Superior temporal gyrus (tissue), 1 donor: Measurements from ENCODE around the gene IWS1.

Experiments
- DNase-seq: peaks from one replicate; pipeline ENCODE4 v3.0.0-alpha.2; 2016; ENCODE audit errors: extremely low spot score

IWS1 gene

DNA sequence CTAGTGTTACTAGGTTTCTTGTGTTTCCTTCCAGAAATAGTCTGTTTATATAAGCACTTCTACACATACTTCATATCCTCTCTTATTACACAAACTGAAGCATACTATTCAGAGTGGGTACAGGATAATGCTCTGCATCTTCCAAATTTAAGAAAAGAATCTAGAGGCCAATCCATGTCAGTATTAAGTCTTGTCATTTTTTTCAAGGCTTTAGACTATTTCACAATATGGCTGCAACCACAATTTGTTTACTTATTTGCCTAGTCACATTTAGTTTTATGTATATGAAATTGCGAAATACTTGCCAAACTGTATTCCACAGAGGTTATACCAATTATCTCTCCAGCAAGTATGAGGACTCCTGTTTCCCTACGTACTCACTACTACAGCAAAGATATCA, 27.9 kb downstream of the IWS1 start:
- DNase-seq, result no peak

DNA sequence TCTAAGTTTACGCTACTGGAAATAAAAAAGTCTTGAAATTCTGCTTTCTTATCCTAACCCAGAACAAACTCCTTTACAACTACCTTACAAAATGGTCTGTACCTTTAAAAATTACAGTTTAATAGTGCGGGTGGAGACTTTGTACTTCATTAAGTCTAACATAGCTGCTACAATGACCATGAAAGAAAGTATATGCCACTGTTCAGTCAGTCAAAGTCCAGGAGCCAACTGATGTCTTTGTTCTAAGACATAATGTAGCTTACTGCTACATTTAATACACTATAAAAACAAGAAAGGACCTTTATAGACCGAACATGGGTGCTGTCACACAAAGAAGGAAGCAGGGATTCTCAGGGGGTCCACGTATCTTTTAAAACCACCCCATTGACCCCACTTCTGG, 36.0 kb downstream of the IWS1 start:
- no peak for DNase-seq

DNA sequence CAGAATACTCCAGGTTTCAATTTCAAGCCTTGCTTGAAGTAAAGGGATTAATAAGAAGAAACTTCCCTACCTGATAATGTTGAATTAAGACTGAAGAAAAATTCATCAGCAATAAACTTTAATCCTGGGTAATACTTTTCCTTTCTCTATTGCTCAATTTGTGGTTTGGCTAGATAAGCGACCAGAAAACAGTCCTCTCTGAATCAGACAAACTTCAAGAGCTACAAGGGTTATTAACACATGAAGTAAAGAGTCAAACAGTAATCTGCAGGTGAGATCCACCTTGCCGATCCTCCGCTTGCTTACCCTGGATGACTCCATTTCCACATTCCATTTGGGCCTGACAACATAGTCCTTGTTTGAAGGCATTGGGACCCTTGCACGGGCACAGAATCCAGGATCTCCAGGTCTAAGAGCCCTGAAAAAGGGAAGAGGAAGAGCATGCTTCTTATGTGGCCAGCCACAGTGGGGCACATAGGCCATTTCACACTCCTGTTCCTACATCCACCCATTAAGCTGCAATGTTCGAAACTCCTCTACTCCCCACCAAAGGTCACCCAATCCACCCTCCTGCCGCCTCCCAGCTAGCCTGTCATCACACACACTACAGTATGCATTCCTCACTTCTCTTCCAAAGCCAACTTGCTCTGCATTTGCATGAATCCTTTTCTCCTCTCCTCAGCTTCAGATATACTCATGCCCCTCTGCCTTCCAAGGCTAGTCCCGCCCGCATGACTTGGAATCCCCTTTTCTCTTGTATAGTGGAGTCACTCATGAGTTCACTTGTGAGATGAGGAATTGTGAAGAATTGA, 39.8 kb downstream of the IWS1 start:
- DNase-seq, result no peak

DNA sequence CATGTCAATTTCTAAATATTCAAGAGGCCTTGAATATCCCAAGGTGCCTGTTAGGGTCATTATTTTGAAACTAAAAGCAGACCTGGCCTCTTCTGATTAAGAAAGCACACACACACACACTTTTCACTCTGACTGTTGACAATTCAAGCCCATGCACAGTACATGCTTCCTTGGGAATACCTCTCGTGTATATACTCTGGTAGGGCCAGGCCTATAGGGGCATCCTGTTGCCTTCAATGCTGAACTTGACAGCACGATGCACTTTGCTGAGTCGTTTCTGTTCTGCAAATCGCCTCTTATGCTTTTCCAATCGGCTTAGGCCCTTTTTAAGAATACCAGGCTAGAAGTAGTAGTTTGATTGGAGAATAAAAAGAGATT, 40.6 kb downstream of the IWS1 start:
- DNase-seq, result no peak

DNA sequence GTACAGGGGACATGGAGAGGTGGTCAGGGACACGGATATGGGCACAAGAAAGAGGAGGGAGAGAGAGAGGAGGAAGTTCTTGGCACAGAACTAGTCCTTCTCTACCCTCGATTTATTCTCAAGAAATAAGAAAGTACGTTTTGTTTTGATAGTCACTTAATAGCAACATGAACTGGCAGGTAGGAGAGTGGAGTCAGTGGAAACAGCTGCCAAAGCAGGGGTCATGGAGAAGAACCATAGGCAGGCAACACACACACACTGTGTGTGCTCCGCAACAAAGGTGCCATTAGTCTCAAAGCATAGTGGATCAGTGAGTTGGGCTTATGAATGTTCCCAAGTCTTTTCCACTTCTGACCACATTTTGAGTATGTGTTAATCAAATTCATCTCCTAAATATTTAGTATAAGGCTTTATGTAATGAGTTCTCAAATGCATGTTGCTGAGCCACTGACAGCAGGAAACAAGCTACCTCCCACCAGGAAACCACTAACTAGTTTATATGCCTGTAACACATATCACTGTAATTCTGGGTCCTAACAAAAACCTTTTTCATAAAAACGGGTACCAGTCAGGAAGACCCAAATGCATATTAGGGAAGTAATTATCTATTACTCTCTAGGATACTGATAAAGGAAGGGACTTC, 41.1 kb downstream of the IWS1 start:
- DNase-seq, result no peak

DNA sequence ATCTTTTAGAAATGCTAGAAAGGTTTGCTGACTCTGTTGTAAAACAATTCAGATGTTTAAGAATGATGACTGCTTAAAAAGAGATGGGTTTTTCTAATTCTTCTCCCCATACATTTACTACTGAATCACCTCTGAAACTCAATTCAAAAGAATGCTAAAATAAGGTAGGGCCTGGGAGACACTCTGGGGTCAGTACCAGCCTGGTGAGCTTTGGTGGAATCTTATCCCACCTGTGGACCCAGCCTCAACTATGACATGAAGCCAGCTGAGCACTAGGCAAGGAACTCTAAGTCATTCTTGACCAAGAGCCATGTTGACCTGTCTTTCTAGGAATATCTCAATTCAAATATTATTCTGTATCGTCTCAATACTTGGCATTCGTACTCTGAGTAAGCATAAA, 44.3 kb downstream of the IWS1 start:
- no peak for DNase-seq

DNA sequence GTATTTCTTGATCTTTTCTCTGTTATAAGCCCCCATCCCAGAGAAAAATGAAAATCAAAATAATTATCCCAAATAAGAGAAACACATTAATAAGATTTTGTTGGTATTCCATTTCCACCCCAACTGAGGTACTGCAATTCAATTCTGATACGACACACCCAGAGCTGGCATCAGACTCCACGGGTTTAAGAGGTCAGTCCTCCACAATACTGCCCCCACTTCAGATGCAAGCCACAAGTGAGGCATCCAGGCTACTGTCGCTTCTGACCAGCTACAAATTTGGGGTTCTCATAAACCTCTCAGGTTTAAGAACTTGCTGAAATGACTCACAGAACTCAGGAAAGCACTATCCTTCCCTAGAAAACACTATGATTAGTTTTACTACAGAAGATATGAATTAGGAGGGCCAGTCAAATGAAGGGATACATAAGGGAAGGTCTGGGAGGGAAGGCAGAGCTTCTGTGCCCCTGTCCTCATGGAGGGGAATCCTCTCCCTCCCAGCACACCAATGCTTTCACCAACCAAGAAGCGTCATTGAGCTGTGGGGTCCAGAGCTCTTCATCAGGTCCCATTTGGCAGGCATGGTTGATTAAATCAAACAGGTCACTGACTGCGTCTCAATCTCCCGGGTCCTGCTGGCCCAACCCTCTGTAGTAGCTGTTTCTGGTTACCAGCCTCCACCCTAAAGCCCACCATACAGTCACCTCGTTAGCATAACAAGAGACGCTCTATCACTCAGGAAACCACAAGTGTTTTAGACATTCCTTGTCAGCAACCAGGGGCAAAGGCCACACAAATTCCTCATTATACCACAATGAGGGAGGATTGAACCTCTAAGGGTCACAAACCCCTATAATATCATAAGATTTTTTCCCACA, 46.2 kb downstream of the IWS1 start:
- DNase-seq, result no peak

DNA sequence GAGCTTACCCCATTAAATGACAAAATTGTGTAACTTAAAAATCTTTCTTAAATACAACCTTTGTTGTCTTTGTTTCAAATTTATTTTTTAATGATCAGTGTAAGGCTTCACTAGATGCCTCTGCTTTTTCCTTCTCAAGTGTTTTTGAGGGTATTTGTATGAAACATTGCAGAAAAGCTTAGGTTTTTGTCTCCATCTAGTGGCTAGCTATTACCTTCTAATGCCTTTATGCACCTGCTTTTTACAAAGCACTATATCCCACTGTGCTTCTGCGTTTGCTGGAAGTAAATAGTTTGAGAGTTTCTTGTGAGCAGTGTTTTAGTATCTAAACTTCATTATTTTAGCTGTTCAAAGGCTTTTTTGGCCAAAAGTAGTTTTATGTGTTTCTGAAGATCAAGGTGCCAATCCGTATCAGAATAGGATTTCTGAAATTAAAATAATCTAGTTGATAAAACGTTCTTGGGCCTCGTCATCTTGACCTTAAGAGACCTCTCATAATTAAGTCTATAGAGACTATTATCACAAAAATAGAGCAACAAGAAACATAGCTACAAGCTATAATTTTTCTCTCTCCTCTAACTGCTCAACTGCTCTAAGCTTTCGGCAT, 47.0 kb downstream of the IWS1 start:
- peak; percentile 89 for DNase-seq

DNA sequence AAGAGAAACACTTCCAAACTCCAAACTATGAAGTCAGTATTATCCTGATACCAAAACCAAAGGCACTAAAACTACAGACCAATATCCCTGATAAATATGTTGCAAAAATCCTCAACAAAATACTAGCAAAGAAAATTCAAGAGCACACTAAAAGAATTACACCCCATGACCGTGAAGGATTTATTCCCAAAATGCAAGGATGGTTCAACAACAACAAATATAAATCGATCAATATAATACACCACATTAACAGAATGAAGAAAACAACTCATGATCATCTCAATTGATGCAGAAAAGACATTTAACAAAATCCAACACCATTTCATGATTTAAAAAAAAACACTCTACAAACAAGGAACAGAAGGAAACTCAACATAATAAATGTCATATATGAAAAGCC, 50.5 kb downstream of the IWS1 start:
- DNase-seq, result no peak

DNA sequence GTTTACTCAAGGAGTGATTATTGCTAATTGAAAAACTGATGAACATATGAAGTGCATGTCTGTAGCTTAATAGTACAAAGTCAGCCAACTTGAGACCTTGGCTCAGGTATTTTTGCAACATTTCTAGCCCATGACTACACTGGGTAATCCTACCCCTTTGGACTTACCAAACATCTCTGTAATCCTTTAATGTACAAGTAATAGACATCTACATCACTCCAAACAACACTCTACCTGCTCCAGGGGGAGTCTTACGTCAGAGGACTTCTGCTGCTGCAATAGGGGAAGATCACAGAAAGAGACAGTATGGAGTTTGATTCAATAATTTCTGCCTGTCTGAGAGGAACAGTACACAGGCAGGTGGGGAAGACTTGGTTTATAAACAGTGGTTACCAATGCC, 54.0 kb downstream of the IWS1 start:
- DNase-seq, result no peak

DNA sequence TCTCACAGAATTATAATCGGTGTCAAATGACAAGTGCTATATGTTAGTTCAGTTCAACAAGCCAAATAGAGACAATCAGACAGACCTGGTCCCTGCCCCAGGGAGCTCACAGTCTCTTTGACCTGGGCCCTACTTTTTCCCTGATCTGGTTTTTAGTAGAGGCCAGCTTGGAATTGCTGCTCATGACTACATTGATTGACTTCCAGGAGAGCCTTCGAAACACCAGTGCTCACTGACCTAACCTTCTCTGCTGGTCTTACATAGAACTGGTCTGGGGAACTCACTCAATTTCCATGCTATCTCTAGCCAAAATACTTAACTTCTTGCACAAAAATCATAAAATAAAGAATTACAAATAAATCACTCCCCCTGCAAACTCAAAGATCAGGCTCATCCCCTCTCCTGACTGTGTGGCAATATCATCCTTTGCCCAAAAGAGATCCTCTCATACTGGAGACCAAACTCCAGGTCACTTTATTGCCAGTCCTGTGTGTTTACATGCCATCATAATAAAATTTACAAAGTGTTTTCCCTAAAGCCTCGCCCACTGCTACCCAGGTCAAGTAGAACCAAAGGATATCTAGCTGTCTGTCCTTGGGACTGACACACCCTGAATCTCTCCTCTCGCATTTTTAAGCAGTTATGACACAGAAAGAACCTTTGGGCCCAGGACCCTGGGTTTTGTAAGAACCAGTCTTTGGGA, 54.9 kb downstream of the IWS1 start:
- no peak for DNase-seq

DNA sequence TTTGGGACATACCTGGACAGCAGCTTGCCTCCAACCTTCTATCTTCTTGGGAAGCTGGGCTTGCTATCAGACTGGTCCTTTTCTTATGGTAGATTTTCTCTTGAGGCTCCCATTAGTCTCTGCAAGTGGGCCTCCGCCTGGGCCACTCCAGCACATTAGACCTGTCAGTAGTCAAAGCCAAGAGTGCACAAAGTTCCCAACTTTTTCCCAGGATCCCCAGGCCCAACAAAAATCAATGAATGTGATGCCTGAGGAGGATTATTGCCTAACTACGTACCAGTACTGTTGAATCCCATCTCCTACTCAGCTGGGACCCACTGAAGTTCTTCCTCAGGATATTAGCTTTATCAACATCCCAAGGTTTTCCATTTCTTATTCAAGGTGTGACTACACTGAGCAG, 56.3 kb downstream of the IWS1 start:
- no peak for DNase-seq

DNA sequence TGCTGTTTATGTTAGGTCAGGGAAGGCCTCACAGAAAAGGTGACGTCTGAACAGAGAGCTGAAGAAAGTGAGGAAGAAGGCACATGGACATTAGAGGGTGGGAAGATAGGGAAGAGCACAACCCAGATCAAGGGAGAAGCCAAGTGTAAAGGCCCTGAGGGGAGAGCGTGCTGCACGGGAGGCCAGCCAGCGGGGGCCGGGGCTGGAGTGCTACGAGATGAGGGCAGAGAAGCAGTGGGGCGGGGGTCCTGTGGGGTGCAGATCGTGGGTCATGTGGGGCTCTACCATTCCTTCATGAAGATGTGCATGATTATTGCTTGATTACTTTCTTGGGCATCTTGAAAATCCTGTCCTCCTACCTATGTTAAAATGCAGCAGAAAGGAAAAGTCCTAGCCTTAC, 57.2 kb downstream of the IWS1 start:
- no peak for DNase-seq

DNA sequence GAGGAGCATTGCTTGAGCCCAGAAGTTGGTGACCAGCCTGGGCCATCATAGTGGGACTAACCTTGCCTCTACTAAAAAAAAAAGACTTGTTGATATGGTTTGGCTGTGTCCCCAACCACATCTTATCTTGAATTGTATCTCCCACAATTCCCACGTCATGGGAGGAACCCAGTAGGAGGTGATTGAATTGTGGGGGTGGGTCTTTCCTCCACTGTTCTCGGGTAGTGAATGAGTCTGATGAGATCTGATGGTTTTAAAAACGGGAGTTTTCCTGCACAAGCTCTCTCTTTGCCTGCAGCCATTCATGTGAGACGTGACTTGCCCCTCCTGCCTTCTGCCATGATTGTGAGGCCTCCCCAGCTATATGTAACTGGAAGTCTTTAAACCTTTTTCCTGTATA, 61.0 kb downstream of the IWS1 start:
- no peak for DNase-seq

DNA sequence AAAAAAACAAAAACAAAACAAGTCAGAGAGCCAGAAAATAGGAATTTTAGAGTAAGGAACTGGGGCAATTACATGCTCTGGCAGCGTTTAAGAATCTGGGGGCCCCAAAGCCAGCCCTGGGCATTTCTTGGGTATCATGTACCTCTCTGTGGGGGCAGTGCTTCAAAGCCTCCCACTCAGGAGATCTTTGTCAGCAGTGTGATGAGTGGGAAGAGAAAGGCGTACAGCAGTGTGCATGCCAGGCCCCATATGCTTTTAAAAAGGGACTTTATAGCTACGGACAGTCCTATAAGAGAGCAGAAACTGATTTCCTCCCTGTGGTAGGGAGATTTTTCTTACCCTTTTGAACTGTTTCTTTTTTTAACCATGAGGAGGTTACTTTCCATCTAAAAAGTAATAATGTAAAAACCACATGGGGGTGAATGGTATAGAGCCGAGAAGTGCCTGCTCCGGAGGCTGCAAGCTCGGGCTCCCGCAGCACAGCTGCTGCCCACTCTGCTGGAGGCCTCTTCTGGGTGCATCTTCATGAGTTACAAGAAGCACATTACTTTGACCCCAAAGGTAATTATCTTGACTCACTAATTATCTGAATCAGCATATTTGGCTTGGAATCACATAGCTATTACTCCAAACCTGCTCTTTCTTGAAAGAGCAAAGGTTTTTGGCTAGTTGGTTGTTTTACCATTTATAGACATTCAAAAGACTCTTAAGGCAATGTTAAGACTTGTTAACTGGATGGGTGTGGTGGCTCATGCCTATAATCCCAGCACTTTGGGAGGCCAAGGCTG, 61.6 kb downstream of the IWS1 start:
- no peak for DNase-seq

DNA sequence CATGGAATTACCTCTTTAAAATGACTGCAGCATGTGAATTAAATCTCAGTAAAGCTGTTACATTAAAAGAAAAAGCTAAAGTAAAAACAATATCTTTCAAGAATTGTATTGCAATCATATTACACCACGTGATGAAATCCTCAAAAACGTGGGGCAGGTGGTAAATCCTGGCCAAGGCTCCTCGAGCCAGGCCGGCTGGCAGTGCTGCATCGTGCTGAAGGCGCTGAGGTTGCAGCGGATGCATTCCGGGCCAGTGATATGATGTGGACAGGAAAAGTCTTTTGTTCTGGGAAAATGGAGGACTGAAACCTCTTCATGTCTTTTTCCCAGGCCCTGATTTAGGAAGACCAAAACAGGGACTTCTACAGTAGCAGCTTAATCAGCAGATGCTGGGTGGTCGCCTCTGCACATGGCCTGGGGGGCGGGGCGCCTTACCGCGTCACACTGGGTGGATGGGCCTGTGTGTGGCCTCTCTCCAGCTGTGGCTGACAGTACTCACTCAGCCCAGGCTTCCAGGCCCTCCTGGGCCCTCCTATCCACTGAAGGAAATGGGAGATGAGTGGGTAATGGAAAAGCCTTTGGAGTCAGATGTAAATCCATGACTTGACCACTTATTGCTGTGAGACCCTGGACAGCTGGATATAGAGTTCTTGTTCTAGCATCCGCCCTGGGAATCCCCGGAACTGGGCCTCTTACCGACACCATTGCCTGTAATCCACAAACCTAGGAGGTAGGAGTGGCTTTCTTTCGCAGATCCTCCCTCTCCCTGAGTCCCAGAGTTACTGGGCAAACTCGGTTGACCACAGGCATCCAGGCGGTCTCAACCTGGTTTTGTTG, 62.9 kb downstream of the IWS1 start:
- no peak for DNase-seq

DNA sequence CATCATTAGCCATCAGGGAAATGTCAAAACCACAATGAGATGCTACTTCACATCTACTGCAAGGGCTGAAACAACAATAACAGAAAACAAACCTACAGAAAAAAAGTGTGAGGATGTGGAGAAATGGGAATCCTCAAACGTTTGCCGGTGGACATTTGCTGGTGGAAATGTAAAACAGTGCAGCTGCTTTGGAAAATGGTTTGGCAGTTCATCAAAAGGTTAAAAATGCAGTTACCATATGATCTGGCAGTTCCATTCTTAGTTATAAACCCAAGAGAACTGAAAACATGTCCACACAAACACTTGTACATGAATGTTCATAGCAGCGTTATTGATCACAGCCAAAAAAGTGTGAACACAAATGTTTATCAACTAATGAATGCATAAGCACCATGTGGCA, 63.8 kb downstream of the IWS1 start:
- no peak for DNase-seq

DNA sequence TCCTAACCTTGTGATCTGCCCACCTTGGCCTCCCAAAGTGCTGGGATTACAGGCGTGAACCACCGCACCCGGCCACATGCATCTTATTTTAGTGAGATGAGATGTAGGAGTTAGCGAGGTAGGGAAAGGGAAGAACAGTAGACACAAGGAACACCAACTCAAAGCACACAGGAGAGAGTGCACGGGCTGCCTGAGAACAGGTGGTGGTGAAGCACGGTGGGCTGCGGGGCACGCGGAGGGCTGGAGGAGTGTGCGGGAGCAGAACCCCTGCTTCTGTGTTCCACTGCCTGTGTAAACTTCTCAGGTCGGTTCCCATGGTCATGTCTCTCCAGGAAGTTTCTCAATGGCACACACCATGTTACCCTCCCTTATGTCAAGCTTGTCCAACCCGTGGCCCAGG, 69.3 kb downstream of the IWS1 start:
- DNase-seq, result no peak

DNA sequence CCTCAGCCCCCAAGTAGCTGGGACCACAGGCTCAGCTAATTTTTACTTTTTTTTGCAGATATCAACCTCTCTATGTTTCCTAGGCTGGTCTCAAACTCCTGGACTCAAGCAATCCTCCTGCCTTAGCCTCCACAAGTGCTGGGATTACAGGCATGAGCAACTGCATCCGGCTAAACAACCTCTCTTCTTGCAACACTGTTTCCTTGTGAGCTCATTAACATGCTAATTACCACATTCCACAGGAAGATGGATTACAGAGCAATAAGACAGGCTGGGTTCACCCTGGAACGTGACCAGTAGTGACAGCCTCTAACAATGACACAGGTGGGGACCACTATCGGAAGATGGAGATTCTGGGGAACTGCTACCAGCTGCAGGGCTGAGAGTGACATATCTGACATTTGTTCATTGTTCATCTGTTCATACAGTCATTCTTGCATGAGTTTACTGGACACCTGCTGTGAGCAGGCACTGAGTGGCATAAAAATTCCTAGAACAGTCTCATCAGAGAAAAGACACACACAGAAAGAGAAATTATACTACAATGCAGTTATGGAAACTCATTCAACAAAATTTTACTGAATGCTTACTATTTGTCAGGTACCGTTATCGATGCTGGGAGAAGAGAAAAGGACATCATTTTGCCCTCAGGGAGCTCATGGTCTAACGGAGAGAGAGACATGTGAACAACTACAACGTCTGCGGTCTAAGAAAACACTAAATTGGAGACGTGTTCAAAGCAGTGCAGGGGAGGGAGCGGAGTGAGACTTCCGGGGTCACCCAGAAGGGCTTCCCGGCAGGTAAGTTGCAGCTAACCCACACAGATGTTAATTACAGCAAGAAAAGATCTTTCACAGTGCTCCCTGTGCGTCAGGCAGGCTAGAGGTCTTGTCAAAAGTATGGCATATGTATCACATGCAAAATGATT, 70.5 kb downstream of the IWS1 start:
- DNase-seq, result no peak
